Measurements from ENCODE around the gene GSTM4.

DNA sequence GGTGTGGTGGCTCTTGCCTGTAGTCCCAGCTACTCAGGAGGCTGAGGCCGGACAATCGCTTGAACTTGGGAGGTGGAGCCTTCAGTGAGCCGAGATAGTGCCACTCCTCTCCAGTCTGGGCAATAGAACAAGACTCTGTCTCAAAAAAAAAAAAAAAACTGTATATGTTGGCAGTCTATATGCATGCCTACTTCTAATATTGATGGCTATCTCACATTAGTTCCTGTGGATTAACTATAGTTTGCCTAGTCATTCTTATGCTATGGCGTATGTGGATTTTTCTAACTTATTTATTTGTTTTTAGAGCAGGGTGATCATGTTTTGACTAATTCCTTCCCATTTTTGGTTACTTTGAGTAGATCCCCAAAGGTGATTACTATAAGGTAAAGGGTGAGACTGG is 41.2 kb downstream of the GSTM4 start:
- TF ChIP-seq, protein P1, sequence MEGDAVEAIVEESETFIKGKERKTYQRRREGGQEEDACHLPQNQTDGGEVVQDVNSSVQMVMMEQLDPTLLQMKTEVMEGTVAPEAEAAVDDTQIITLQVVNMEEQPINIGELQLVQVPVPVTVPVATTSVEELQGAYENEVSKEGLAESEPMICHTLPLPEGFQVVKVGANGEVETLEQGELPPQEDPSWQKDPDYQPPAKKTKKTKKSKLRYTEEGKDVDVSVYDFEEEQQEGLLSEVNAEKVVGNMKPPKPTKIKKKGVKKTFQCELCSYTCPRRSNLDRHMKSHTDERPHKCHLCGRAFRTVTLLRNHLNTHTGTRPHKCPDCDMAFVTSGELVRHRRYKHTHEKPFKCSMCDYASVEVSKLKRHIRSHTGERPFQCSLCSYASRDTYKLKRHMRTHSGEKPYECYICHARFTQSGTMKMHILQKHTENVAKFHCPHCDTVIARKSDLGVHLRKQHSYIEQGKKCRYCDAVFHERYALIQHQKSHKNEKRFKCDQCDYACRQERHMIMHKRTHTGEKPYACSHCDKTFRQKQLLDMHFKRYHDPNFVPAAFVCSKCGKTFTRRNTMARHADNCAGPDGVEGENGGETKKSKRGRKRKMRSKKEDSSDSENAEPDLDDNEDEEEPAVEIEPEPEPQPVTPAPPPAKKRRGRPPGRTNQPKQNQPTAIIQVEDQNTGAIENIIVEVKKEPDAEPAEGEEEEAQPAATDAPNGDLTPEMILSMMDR (IDR thresholded peaks at IDR 0.05; ENCODE audit: insufficient read depth, low read depth, low read length): no peak
- TF ChIP-seq EZH2 (IDR thresholded peaks at IDR 0.05; ENCODE audit: insufficient read depth, low read length): no peak

All from astrocyte (in vitro differentiated cells and primary cell).